Naive thymus-derived CD4-positive, alpha-beta T cell (primary cell): ENCODE measurements around the gene FARP1. TPM values are rescaled to one million over a fixed set of nuclear protein-coding genes. Genes with fewer than 3 reads are reported as not detected.

ENCODE experiments used
- ATAC-seq: fragments of 150-1000 bp; cut with Tn5 transposase; 2 replicates; pipeline ENCODE4 v1.10.0; 2021; ENCODE audit warnings: mild to moderate bottlenecking, moderate library complexity
- CTCF ChIA-PET: fragments of 350-600 bp; sonication (Branson Sonifier 250); formaldehyde crosslinking; loops from one replicate; lab custom pipeline; 2021; ENCODE audit warnings: antibody characterized with exemption; lab: Charles Lee
- POLR2A ChIA-PET: fragments of 350-600 bp; sonication (Branson Sonifier 250); formaldehyde crosslinking; loops from one replicate; lab custom pipeline; 2021; ENCODE audit warnings: antibody characterized with exemption, inconsistent platforms; lab: Charles Lee
- DNase-seq, 9 donors: peaks; one replicate each; pipeline versions ENCODE4 v3.0.0 to v3.0.0-alpha.2; 2020 to 2022; ENCODE audit warnings: mixed read lengths in 1 of 9
- H3K27ac ChIP-seq: one replicate; pipeline ENCODE4 v1.7.0; 2013; ENCODE audit warnings: mild to moderate bottlenecking, low read depth, low read length, moderate library complexity
- H3K27me3 ChIP-seq, 2 donors: one replicate each; pipeline ENCODE4 v1.7.0; 2013; ENCODE audit warnings: low read length in 2 of 2, mild to moderate bottlenecking in 2 of 2, moderate library complexity in 2 of 2; ENCODE audit not compliant: control insufficient read depth in 2 of 2, insufficient read depth in 2 of 2
- H3K36me3 ChIP-seq, 3 experiments: 1 replicate in 2 of 3; 2 replicates in 1 of 3; pipeline ENCODE4 v1.7.0; 2013; ENCODE audit warnings: low read length in 3 of 3, mild to moderate bottlenecking in 3 of 3, moderate library complexity in 1 of 3; ENCODE audit not compliant: insufficient read depth in 3 of 3, control insufficient read depth in 2 of 3
- H3K4me1 ChIP-seq, 2 donors: one replicate each; pipeline ENCODE4 v1.7.0; 2013; ENCODE audit warnings: low read length in 2 of 2, mild to moderate bottlenecking in 2 of 2, moderate library complexity in 1 of 2; ENCODE audit not compliant: control insufficient read depth in 2 of 2, insufficient read depth in 2 of 2
- H3K4me3 ChIP-seq: 2 replicates; pipeline ENCODE4 v1.7.0; 2013; ENCODE audit warnings: mild to moderate bottlenecking, low read length
- H3K9me3 ChIP-seq, 3 experiments: 1 replicate in 2 of 3; 2 replicates in 1 of 3; pipeline ENCODE4 v1.7.0; 2013; ENCODE audit warnings: low read length in 3 of 3; ENCODE audit not compliant: control insufficient read depth in 2 of 3
- H3K27ac Mint-ChIP-seq, 9 donors: one replicate each; pipeline ENCODE4 v1.8.0; 2020 to 2022; ENCODE audit warnings: mixed read lengths in 9 of 9, mild to moderate bottlenecking in 8 of 9, moderate library complexity in 5 of 9, inconsistent platforms in 2 of 9
- H3K27me3 Mint-ChIP-seq, 5 donors: one replicate each; pipeline ENCODE4 v1.8.0; 2021 to 2022; ENCODE audit warnings: mixed read lengths in 5 of 5, mild to moderate bottlenecking in 1 of 5
- H3K36me3 Mint-ChIP-seq, 5 donors: one replicate each; pipeline ENCODE4 v1.8.0; 2020 to 2022; ENCODE audit warnings: mixed read lengths in 5 of 5, mild to moderate bottlenecking in 3 of 5, inconsistent platforms in 1 of 5
- H3K4me1 Mint-ChIP-seq, 7 donors: one replicate each; pipeline ENCODE4 v1.8.0; 2020 to 2022; ENCODE audit warnings: mixed read lengths in 7 of 7, mild to moderate bottlenecking in 3 of 7, inconsistent platforms in 1 of 7
- H3K4me3 Mint-ChIP-seq, 10 donors: one replicate each; pipeline ENCODE4 v1.8.0; 2020 to 2022; ENCODE audit warnings: mild to moderate bottlenecking in 10 of 10, mixed read lengths in 10 of 10, moderate library complexity in 6 of 10, inconsistent platforms in 2 of 10
- H3K9me3 Mint-ChIP-seq, 11 donors: one replicate each; pipeline ENCODE4 v1.8.0; 2020 to 2022; ENCODE audit warnings: mixed read lengths in 11 of 11, mild to moderate bottlenecking in 4 of 11, inconsistent platforms in 1 of 11, moderate library complexity in 1 of 11
- intact Hi-C, 2 donors: fragments of 100-400 bp; cut with micrococcal nuclease; formaldehyde crosslinking; loops; one replicate each; pipeline ENCODE4 v1.15.1; 2023
- polyA plus RNA-seq, 2 donors: library from polyadenylated mRNA; unstranded; fragments of 300-500 nt; fragmentation: Illumina TruSeq; gene quantifications; one replicate each; pipeline ENCODE4 v1.2.3, GENCODE V29; 2021
- total RNA-seq, 6 experiments: library from RNA in 5 of 6; stranded (reverse) in 5 of 6; gene quantifications; 1 replicate in 5 of 6; 2 replicates in 1 of 6; pipeline ENCODE4 v1.2.3 and lab custom pipeline; 2021 to 2026

FARP1 gene
- total and polyA plus RNA-seq, 7 experiments from 2014 or later, result 0.19 to 1.1 (median 0.60) TPM

GRCh38 chr13:98444381-98444780 lies 301.5 kb downstream of the FARP1 start:
- H3K36me3 ChIP-seq, result peaks cover 0 to 17% (median 0%) of the 10 kb centered on the region in 3 experiments
- no peak for ATAC-seq
- H3K27ac ChIP-seq, result no peak overlapping the region
- POLR2A ChIA-PET, result no interaction called here
- H3K9me3 ChIP-seq, result no peaks in the 10 kb centered on the region
- intact Hi-C loops, result loop anchor here in 1 of 2 donors (10.0 kb wide), 1 partner anchor 470 kb away; no protein-coding TSS in a partner anchor
- Mint-ChIP-seq H3K9me3 (peaks cover 0 to 14% (median 0%) of the 10 kb centered on the region in 11 donors), H3K27ac (peak overlapping the region in 8 of 9 donors; percentile 9 to 89 (median 46)), H3K36me3 (peaks cover 0 to 13% (median 0%) of the 10 kb centered on the region in 5 donors), H3K4me1 (peaks cover 0 to 18% (median 11%) of the 10 kb centered on the region in 7 donors), H3K4me3 (peak overlapping the region in 1 of 10 donors; percentile 46), H3K27me3 (no peaks in the 10 kb centered on the region)
- CTCF ChIA-PET, result interaction anchor here (0.8 to 6.6 kb wide), 10 partner anchors 30 to 229 kb away, joined by 3 to 121 read pairs (median 5); no protein-coding TSS in a partner anchor
- DNase-seq, result no peak
- no peak overlapping the region for H3K4me3 ChIP-seq
- H3K4me1 ChIP-seq, result peaks cover 10% of the 10 kb centered on the region in 2 donors
- no peaks in the 10 kb centered on the region for H3K27me3 ChIP-seq

- no peaks in the 10 kb centered on the region for H3K27me3 Mint-ChIP-seq
- H3K4me1 Mint-ChIP-seq, result peaks cover 0 to 23% (median 14%) of the 10 kb centered on the region in 7 donors
- POLR2A ChIA-PET, result interaction anchor here (0.8 kb wide), 1 partner anchor 34 kb away, joined by 3 read pairs; no protein-coding TSS in a partner anchor
- Histone ChIP-seq H3K36me3 (peaks cover 0 to 17% (median 0%) of the 10 kb centered on the region in 3 experiments), H3K27me3 (no peaks in the 10 kb centered on the region), H3K9me3 (no peaks in the 10 kb centered on the region), H3K27ac (peak overlapping the region; percentile 58), H3K4me3 (no peak overlapping the region), H3K4me1 (peaks cover 10 to 15% of the 10 kb centered on the region in 2 donors)
- CTCF ChIA-PET, result interaction anchor here (0.6 to 6.6 kb wide), 28 partner anchors 9 to 252 kb away, joined by 3 to 121 read pairs (median 4); no protein-coding TSS in a partner anchor
- peaks cover 0 to 11% (median 0%) of the 10 kb centered on the region in 11 donors for H3K9me3 Mint-ChIP-seq
- H3K4me3 Mint-ChIP-seq, result peak overlapping the region in 9 of 10 donors; percentile 8 to 76 (median 68)
- H3K27ac Mint-ChIP-seq, result peak overlapping the region; percentile 46 to 92 (median 88)
- intact Hi-C loops, result loop anchor here (1.0 to 10.0 kb wide), 7 partner anchors 31 to 587 kb away; no protein-coding TSS in a partner anchor
- DNase-seq (peak; percentile 59 to 82 (median 73)), ATAC-seq (peak; percentile 95)
- H3K36me3 Mint-ChIP-seq, result peaks cover 0 to 13% (median 0%) of the 10 kb centered on the region in 5 donors
Observed at GRCh38 chr13:98445340-98446233, 302.7 kb downstream of the FARP1 start.

GRCh38 chr13:98446234-98446621 lies 303.3 kb downstream of the FARP1 start:
- ATAC-seq (no peak), DNase-seq (no peak)
- Mint-ChIP-seq H3K4me1 (peaks cover 2 to 29% (median 21%) of the 10 kb centered on the region in 7 donors), H3K27ac (peak overlapping the region in 8 of 9 donors; percentile 46 to 92 (median 80)), H3K9me3 (peaks cover 0 to 11% (median 0%) of the 10 kb centered on the region in 11 donors), H3K4me3 (peak overlapping the region in 1 of 10 donors; percentile 70), H3K36me3 (peaks cover 0 to 14% (median 0%) of the 10 kb centered on the region in 5 donors), H3K27me3 (no peaks in the 10 kb centered on the region)
- no peaks in the 10 kb centered on the region for H3K27me3 ChIP-seq
- ChIA-PET POLR2A (no interaction called here), CTCF (interaction anchor here (1.0 to 6.6 kb wide), 15 partner anchors 8 to 226 kb away, joined by 3 to 121 read pairs (median 6); no protein-coding TSS in a partner anchor)
- H3K36me3 ChIP-seq, result peaks cover 0 to 17% (median 0%) of the 10 kb centered on the region in 3 experiments
- intact Hi-C loops, result loop anchor here (5.0 to 10.0 kb wide), 2 partner anchors 471 to 586 kb away; no protein-coding TSS in a partner anchor
- H3K4me1 ChIP-seq, result peaks cover 10 to 21% of the 10 kb centered on the region in 2 donors
- H3K27ac ChIP-seq, result peak overlapping the region; percentile 58
- no peak overlapping the region for H3K4me3 ChIP-seq
- H3K9me3 ChIP-seq, result no peaks in the 10 kb centered on the region

DNA sequence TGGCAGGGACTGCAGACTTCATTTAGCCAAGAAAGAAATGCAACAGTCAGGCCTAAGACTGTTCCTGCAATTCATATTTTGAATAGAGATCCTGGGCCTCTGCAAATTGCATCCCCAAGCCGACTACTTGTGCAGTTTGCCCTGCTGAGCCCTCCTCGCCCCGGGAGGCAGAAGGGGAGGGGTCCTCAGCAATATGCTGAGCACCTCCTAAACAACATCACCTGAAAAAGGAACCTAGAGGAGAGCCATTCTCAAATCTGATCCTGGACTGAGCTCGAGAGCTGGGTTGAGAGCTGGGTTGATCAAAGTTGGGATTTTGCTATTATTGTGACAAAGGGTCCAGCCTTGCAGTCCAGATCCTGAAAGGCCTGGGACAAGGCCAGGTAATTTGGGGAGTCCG lies 304.2 kb downstream of the FARP1 start:
- CTCF ChIA-PET, result interaction anchor here (1.1 to 6.6 kb wide), 4 partner anchors 24 to 205 kb away, joined by 3 to 121 read pairs (median 4); no protein-coding TSS in a partner anchor
- Histone ChIP-seq H3K27ac (no peak overlapping the region), H3K9me3 (no peaks in the 10 kb centered on the region), H3K27me3 (no peaks in the 10 kb centered on the region), H3K36me3 (peaks cover 0 to 22% (median 2%) of the 10 kb centered on the region in 3 experiments), H3K4me3 (no peak overlapping the region), H3K4me1 (peaks cover 10 to 23% of the 10 kb centered on the region in 2 donors)
- ATAC-seq, result no peak
- Mint-ChIP-seq H3K4me1 (peaks cover 9 to 38% (median 30%) of the 10 kb centered on the region in 7 donors), H3K27me3 (no peaks in the 10 kb centered on the region), H3K36me3 (peaks cover 0 to 21% (median 2%) of the 10 kb centered on the region in 5 donors), H3K9me3 (peaks cover 0 to 11% (median 0%) of the 10 kb centered on the region in 11 donors), H3K27ac (peak overlapping the region; percentile 39 to 89 (median 65)), H3K4me3 (no peak overlapping the region)
- no peak for DNase-seq
- intact Hi-C loops, result loop anchor here (5.0 to 10.0 kb wide), 2 partner anchors 472 to 585 kb away; no protein-coding TSS in a partner anchor
- POLR2A ChIA-PET, result no interaction called here

GRCh38 chr13:98447881-98448641 lies 305.2 kb downstream of the FARP1 start:
- Histone ChIP-seq H3K27ac (no peak overlapping the region), H3K36me3 (peaks cover 0 to 29% (median 6%) of the 10 kb centered on the region in 3 experiments), H3K27me3 (no peaks in the 10 kb centered on the region), H3K4me3 (no peak overlapping the region), H3K4me1 (peaks cover 10 to 23% of the 10 kb centered on the region in 2 donors), H3K9me3 (no peaks in the 10 kb centered on the region)
- POLR2A ChIA-PET, result no interaction called here
- intact Hi-C loops, result loop anchor here (5.0 to 10.0 kb wide), 2 partner anchors 473 to 584 kb away; no protein-coding TSS in a partner anchor
- peaks cover 9 to 39% (median 34%) of the 10 kb centered on the region in 7 donors for H3K4me1 Mint-ChIP-seq
- H3K9me3 Mint-ChIP-seq, result peaks cover 0 to 11% (median 0%) of the 10 kb centered on the region in 11 donors
- no peak for ATAC-seq
- H3K4me3 Mint-ChIP-seq, result no peak overlapping the region
- H3K36me3 Mint-ChIP-seq, result peaks cover 0 to 29% (median 6%) of the 10 kb centered on the region in 5 donors
- H3K27ac Mint-ChIP-seq, result peak overlapping the region in 7 of 9 donors; percentile 10 to 89 (median 76)
- CTCF ChIA-PET, result interaction anchor here (6.6 kb wide), 1 partner anchor 204 kb away, joined by 121 read pairs; no protein-coding TSS in a partner anchor
- DNase-seq, result no peak
- no peaks in the 10 kb centered on the region for H3K27me3 Mint-ChIP-seq
